ENCODE results near the gene MYCL.
"Not testable (repeated sequence)": the region's sequence is repeated elsewhere in the genome, so short reads cannot be mapped to it uniquely, and the experiment has no call there.

MYCL gene

GRCh38 chr1:39894884-39895495, 6.7 kb downstream of the MYCL start:
- DNase-seq (ENCODE audit: extremely low spot score, insufficient read length, low read depth), result no peak
- FAIRE-seq, result no peak

GRCh38 chr1:39892601-39893595, 8.8 kb downstream of the MYCL start:
- DNase-seq (ENCODE audit: extremely low spot score, insufficient read length, low read depth) (no peak), FAIRE-seq (peak; percentile 72)

GRCh38 chr1:39890880-39891279, 10.8 kb downstream of the MYCL start:
- FAIRE-seq, result no peak

GRCh38 chr1:39890273-39890672, 11.4 kb downstream of the MYCL start:
- no peak for FAIRE-seq
- no peak for DNase-seq (ENCODE audit: extremely low spot score, insufficient read length, low read depth)

More at GRCh38 chr1:39890880-39891279, 10.8 kb downstream of the MYCL start:
- DNase-seq (ENCODE audit: extremely low spot score, insufficient read length, low read depth), result no peak

GRCh38 chr1:39886757-39887231, 14.9 kb downstream of the MYCL start:
- DNase-seq (ENCODE audit: extremely low spot score, insufficient read length, low read depth), result no peak
- no peak for FAIRE-seq

GRCh38 chr1:39885516-39885915, 16.2 kb downstream of the MYCL start:
- DNase-seq (ENCODE audit: extremely low spot score, insufficient read length, low read depth) (no peak), FAIRE-seq (no peak)

- DNase-seq (ENCODE audit: extremely low spot score, insufficient read length, low read depth), result no peak
- FAIRE-seq, result no peak
These were observed 19.6 kb downstream of the MYCL start for GRCh38 chr1:39882152-39882551.

- no peak for DNase-seq (ENCODE audit: extremely low spot score, insufficient read length, low read depth)
- no peak for FAIRE-seq
These were observed 23.4 kb downstream of the MYCL start for GRCh38 chr1:39877980-39878956.

GRCh38 chr1:39877231-39877778, 24.4 kb downstream of the MYCL start:
- no peak for DNase-seq (ENCODE audit: extremely low spot score, insufficient read length, low read depth)
- no peak for FAIRE-seq

- DNase-seq (ENCODE audit: extremely low spot score, insufficient read length, low read depth) (no peak), FAIRE-seq (no peak)
These were observed 25.6 kb downstream of the MYCL start for GRCh38 chr1:39876144-39876543.

GRCh38 chr1:39872698-39873097, 29.0 kb downstream of the MYCL start:
- FAIRE-seq, result no peak
- DNase-seq (ENCODE audit: extremely low spot score, insufficient read length, low read depth), result no peak

GRCh38 chr1:39871796-39872195, 29.9 kb downstream of the MYCL start:
- no peak for DNase-seq (ENCODE audit: extremely low spot score, insufficient read length, low read depth)
- FAIRE-seq, result no peak

- DNase-seq (ENCODE audit: extremely low spot score, insufficient read length, low read depth); FAIRE-seq: not testable (repeated sequence)
These were observed 30.7 kb downstream of the MYCL start for GRCh38 chr1:39871043-39871442.

GRCh38 chr1:39869538-39870112, 32.1 kb downstream of the MYCL start:
- DNase-seq (ENCODE audit: extremely low spot score, insufficient read length, low read depth); FAIRE-seq: not testable (repeated sequence)

- DNase-seq (ENCODE audit: extremely low spot score, insufficient read length, low read depth), result no peak
- no peak for FAIRE-seq
These were observed 35.0 kb downstream of the MYCL start for GRCh38 chr1:39866767-39867166.

GRCh38 chr1:39865762-39866161, 36.0 kb downstream of the MYCL start:
- FAIRE-seq, result no peak
- no peak for DNase-seq (ENCODE audit: extremely low spot score, insufficient read length, low read depth)

GRCh38 chr1:39863177-39863576, 38.5 kb downstream of the MYCL start:
- FAIRE-seq (no peak), DNase-seq (ENCODE audit: extremely low spot score, insufficient read length, low read depth) (no peak)

- FAIRE-seq, result no peak
- no peak for DNase-seq (ENCODE audit: extremely low spot score, insufficient read length, low read depth)
These were observed 40.7 kb downstream of the MYCL start for GRCh38 chr1:39861003-39861402.
